Upper lobe of left lung (tissue), 4 donors: ENCODE results near the gene OLFM1.

Experiments
- CTCF ChIP-seq, 6 experiments: fragments of 450-650 bp in 4 of 6; fragments of 200-600 bp in 2 of 6; sonication (generic) in 2 of 6; IDR thresholded peaks; one replicate each; pipeline ENCODE4 v1.5.1; 2016 to 2019; ENCODE audit warnings: antibody characterized with exemption in 6 of 6
- POLR2A ChIP-seq, 4 donors: fragments of 450-650 bp; IDR thresholded peaks; one replicate each; pipeline ENCODE4 v1.5.1; 2016 to 2017; ENCODE audit warnings: antibody characterized with exemption in 4 of 4, mild to moderate bottlenecking in 2 of 4

GRCh38 chr9:135076143-135076875 is 11.2 kb upstream of the OLFM1 start:
- TF ChIP-seq CTCF (IDR thresholded peaks at IDR 0.05) (no peak), POLR2A (IDR thresholded peaks at IDR 0.05) (no peak)
